ENCODE measurements around the gene TUBG1.

DNA sequence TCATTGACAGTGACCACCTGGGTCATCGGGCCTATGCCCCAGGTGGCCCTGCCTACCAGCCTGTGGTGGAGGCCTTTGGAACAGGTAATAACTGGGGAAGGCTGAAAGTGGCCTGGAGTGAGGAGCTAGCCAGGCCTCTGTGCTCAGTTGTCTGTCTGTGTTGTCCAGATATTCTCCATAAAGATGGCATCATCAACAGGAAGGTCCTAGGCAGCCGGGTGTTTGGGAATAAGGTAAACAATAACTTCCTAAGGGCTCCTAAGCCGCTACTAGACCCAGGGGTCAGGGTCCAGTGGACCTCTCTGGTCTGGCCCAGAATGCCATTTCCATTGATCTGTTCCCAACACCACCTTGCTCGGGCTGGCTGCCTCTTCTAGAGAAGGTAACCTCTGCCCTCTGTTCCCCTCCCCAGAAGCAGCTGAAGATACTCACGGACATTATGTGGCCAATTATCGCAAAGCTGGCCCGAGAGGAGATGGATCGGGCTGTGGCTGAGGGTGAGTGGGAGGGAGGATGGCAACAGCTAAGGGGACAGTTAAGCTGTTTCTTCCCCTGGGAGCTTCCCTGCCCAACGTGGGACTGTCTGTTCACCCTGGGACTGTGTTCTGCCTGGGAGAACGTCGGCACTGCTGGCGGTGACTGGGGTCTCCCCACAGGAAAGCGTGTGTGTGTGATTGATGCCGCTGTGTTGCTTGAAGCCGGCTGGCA is 44.5 kb upstream of the TUBG1 start:
- TF ChIP-seq POLR2A (IDR thresholded peaks at IDR 0.05) (no peak), EP300 (IDR thresholded peaks at IDR 0.05) (no peak)
- TF ChIP-seq, protein P1, sequence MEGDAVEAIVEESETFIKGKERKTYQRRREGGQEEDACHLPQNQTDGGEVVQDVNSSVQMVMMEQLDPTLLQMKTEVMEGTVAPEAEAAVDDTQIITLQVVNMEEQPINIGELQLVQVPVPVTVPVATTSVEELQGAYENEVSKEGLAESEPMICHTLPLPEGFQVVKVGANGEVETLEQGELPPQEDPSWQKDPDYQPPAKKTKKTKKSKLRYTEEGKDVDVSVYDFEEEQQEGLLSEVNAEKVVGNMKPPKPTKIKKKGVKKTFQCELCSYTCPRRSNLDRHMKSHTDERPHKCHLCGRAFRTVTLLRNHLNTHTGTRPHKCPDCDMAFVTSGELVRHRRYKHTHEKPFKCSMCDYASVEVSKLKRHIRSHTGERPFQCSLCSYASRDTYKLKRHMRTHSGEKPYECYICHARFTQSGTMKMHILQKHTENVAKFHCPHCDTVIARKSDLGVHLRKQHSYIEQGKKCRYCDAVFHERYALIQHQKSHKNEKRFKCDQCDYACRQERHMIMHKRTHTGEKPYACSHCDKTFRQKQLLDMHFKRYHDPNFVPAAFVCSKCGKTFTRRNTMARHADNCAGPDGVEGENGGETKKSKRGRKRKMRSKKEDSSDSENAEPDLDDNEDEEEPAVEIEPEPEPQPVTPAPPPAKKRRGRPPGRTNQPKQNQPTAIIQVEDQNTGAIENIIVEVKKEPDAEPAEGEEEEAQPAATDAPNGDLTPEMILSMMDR (IDR thresholded peaks at IDR 0.05) = no peak
